ENCODE data around the gene CUL4A. TPM values are rescaled to one million over a fixed set of nuclear protein-coding genes. Genes with fewer than 3 reads are reported as not detected.

The CUL4A gene
- total and polyA plus RNA-seq, 2 donors (not counting 3 experiments of a cell fraction or from before 2014, with no cell fraction given), result 37.9 to 80.0 TPM

- Histone ChIP-seq H3K27me3 (ENCODE audit: control insufficient read depth in 2 of 2, insufficient read depth in 2 of 2, low read length in 2 of 2) (no peaks in the 10 kb centered on the region), H3K36me3 (ENCODE audit: control insufficient read depth in 2 of 2, extremely low read depth in 1 of 2, insufficient read depth in 2 of 2, low read length in 2 of 2) (no peaks in the 10 kb centered on the region), H3K27ac (ENCODE audit: insufficient read depth, low read depth, low read length) (peak overlapping the region; percentile 27), H3K9me1 (replicated peaks; ENCODE audit: control insufficient read depth, extremely low read depth, insufficient read depth, low read length) (no peaks in the 10 kb centered on the region), H2AFZ (ENCODE audit: low read depth, low read length) (no peak overlapping the region), H4K20me1 (replicated peaks; ENCODE audit: control insufficient read depth, extremely low read depth, insufficient read depth, low read length) (no peaks in the 10 kb centered on the region), H3K4me1 (ENCODE audit: control insufficient read depth, extremely low read depth, insufficient read depth, low read length) (peaks cover 24% of the 10 kb centered on the region), H3K4me3 (replicated peaks in 1 of 3; ENCODE audit: insufficient read depth in 1 of 3, low read depth in 1 of 3, low read length in 3 of 3) (no peak overlapping the region), H3K9ac (replicated peaks; ENCODE audit: extremely low read depth, insufficient read depth, low read length) (no peak overlapping the region), H3K79me2 (ENCODE audit: control insufficient read depth, insufficient read depth, low read length) (no peaks in the 10 kb centered on the region), H3K4me2 (ENCODE audit: insufficient read depth, low read length) (no peak overlapping the region), H3K9me3 (replicated peaks; ENCODE audit: control insufficient read depth, insufficient read depth, low read length) (no peaks in the 10 kb centered on the region)
- dilution Hi-C loops (cut with MboI; ENCODE audit: extremely low pct_ligation_motif_present, low sequenced_read_pairs), result no loop called here
- CTCF ChIA-PET, result interaction anchor here (1.1 to 1.9 kb wide), 2 partner anchors 9 to 11 kb away, joined by 3 to 9 read pairs; no protein-coding TSS in a partner anchor
- POLR2A ChIA-PET, result no interaction called here
- no peak for DNase-seq (ENCODE audit: low read depth, low spot score)
- intact Hi-C loops (cut with micrococcal nuclease), result loop anchor here (1.0 kb wide), 3 partner anchors 9 to 39 kb away; partner anchors contain the start of gene PCID2
- no peak for TF ChIP-seq JUN (IDR thresholded peaks at IDR 0.05; ENCODE audit: borderline replicate concordance, insufficient read depth, insufficient read length, low read depth)
- peak; percentile 70 for FAIRE-seq
- BruUV-seq (replicated peaks), result no TSS peak
Observed at GRCh38 chr13:113169277-113170272, 39.8 kb upstream of the CUL4A start.

GRCh38 chr13:113170511-113170910 lies 38.9 kb upstream of the CUL4A start:
- intact Hi-C loops (cut with micrococcal nuclease) (loop anchor here (1.0 kb wide), 3 partner anchors 8 to 38 kb away; partner anchors contain the start of gene PCID2), dilution Hi-C loops (cut with MboI; ENCODE audit: extremely low pct_ligation_motif_present, low sequenced_read_pairs) (no loop called here)
- H3K4me1 ChIP-seq (ENCODE audit: control insufficient read depth, extremely low read depth, insufficient read depth, low read length), result peaks cover 24% of the 10 kb centered on the region
- peaks cover 0 to under 1% of the 10 kb centered on the region in 2 experiments for H3K36me3 ChIP-seq (ENCODE audit: control insufficient read depth in 2 of 2, extremely low read depth in 1 of 2, insufficient read depth in 2 of 2, low read length in 2 of 2)
- H3K4me2 ChIP-seq (ENCODE audit: insufficient read depth, low read length), result peak overlapping the region; percentile 53
- H3K27me3 ChIP-seq (ENCODE audit: control insufficient read depth in 2 of 2, insufficient read depth in 2 of 2, low read length in 2 of 2), result no peaks in the 10 kb centered on the region
- no peaks in the 10 kb centered on the region for H3K9me1 ChIP-seq (replicated peaks; ENCODE audit: control insufficient read depth, extremely low read depth, insufficient read depth, low read length)
- ChIA-PET POLR2A (no interaction called here), CTCF (interaction anchor here (1.1 kb wide), 1 partner anchor 10 kb away, joined by 3 read pairs; no protein-coding TSS in a partner anchor)
- no TSS peak for BruUV-seq (replicated peaks)
- DNase-seq (ENCODE audit: low read depth, low spot score) (peak; percentile 85), FAIRE-seq (peak; percentile 96)
- no peak for TF ChIP-seq MAX (IDR thresholded peaks at IDR 0.05; ENCODE audit: insufficient read depth, insufficient read length)
- TF ChIP-seq POLR2A (IDR thresholded peaks at IDR 0.05; ENCODE audit: low read depth, low read length), result no peak
- no peak for TF ChIP-seq EZH2 (IDR thresholded peaks at IDR 0.05; ENCODE audit: borderline replicate concordance, low read depth, low read length, severe bottlenecking)
- TF ChIP-seq FOS (IDR thresholded peaks at IDR 0.05; ENCODE audit: borderline replicate concordance, insufficient read depth, low read length), result peak; percentile 29
- TF ChIP-seq POLR2AphosphoS5 (IDR thresholded peaks at IDR 0.05; ENCODE audit: insufficient read depth, low read depth, low read length), result peak; percentile 33
- TF ChIP-seq MYC (IDR thresholded peaks at IDR 0.05; ENCODE audit: low read depth, low read length), result no peak
- no peak for TF ChIP-seq CTCF (IDR thresholded peaks at IDR 0.05; ENCODE audit: extremely low read depth in 1 of 2, insufficient read depth in 1 of 2, low read depth in 1 of 2, low read length in 2 of 2)
- peak; percentile 89 for TF ChIP-seq GATA2 (IDR thresholded peaks at IDR 0.05; ENCODE audit: insufficient read depth, insufficient read length, low read depth, low read length)
- peak; percentile 67 for TF ChIP-seq JUN (IDR thresholded peaks at IDR 0.05; ENCODE audit: borderline replicate concordance, insufficient read depth, insufficient read length, low read depth)
- peak overlapping the region in 1 of 3 experiments; percentile 8 for H3K4me3 ChIP-seq (replicated peaks in 1 of 3; ENCODE audit: insufficient read depth in 1 of 3, low read depth in 1 of 3, low read length in 3 of 3)
- H3K9me3 ChIP-seq (replicated peaks; ENCODE audit: control insufficient read depth, insufficient read depth, low read length), result no peaks in the 10 kb centered on the region
- peak overlapping the region; percentile 41 for H3K9ac ChIP-seq (replicated peaks; ENCODE audit: extremely low read depth, insufficient read depth, low read length)
- no peaks in the 10 kb centered on the region for H3K79me2 ChIP-seq (ENCODE audit: control insufficient read depth, insufficient read depth, low read length)
- no peaks in the 10 kb centered on the region for H4K20me1 ChIP-seq (replicated peaks; ENCODE audit: control insufficient read depth, extremely low read depth, insufficient read depth, low read length)
- H3K27ac ChIP-seq (ENCODE audit: insufficient read depth, low read depth, low read length), result peak overlapping the region; percentile 79
- H2AFZ ChIP-seq (ENCODE audit: low read depth, low read length), result peak overlapping the region; percentile 9

Data from endothelial cell of umbilical vein (primary cell).